HL-60/S4 treated with retinoic acid at 250 ng/mL for 4 days and 3 days (cell line): Measurements from ENCODE around the gene ATP6V0A1.
"Not testable (repeated sequence)": the region's sequence is repeated elsewhere in the genome, so short reads cannot be mapped to it uniquely, and the experiment has no call there.

Experiments used
- in situ Hi-C: fragments of 300-500 bp; cut with MboI; formaldehyde crosslinking; loops from 2 replicates; pipeline ENCODE4 v1.7.0; 2022; ENCODE audit warnings: low sequenced_read_pairs

The ATP6V0A1 gene

DNA sequence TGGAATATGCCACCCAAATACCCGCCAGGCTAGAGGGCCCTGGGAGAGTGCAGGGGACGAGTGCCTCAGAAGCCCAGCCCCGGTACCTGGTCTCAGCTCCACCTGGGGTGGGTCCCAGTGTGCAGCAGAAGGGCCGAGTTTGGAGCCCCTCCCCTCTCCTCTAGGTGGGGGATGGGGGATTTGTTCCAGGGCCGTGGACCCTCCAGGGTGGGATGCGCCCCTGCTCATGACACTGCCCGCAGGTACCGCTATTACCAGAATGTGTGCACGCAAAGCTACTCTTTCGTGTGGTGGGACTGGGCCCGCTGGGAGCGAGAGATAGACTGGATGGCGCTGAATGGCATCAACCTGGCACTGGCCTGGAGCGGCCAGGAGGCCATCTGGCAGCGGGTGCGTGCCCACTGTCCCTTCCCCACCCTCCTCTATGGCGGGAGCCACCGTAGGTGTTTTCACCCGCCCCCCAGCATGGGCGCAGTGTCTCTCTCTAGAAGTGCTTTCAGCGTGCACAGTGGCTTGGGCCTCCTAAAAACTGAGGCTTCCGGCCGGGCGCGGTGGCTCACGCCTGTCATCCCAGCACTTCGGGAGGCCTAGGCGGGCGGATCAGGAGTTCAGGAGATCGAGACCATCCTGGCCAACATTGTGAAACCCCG is 78.6 kb downstream of the ATP6V0A1 start:
- in situ Hi-C loops = no loop called here

DNA sequence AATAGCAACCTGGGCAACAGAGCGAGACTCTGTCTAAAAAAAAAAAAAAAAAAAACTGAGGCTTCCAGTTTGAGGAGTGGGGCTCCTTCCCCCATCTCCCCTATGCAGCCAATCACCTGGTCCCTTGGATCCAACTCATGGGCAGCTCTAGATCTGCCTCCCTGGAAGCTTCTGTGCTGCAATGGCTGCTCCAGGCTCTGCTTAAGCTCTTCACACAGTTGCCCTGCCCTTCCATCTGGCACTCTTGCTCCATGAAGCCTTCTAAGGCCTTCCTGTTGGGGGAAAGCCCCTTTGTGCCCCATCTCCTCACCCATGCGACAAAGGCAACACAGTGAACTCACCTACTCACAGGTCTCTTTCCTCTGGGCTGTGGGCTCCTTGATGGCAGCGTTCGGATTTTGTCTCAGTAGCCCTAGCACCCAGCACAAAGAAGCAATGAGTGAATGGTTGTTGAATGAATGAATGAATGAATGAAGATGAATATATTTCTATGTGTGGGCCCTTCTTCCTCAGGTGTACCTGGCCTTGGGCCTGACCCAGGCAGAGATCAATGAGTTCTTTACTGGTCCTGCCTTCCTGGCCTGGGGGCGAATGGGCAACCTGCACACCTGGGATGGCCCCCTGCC is 79.3 kb downstream of the ATP6V0A1 start:
- in situ Hi-C loops = no loop called here

DNA sequence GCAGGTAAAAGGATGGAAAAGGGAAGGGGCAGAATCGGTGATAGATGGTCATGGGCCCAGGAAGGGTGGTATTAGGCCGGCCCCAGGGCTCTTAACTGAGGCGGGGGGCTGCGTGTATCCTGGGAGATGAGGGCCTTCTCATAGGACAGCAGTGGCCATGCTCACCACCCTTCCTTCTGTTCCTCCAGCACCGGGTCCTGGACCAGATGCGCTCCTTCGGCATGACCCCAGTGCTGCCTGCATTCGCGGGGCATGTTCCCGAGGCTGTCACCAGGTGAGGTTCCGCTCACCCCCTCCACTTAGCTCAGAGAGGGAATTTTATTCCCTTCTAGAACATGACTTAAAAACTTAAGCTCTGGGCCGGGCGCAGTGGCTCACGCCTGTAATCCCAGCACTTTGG is 79.8 kb downstream of the ATP6V0A1 start:
- in situ Hi-C loops = no loop called here

DNA sequence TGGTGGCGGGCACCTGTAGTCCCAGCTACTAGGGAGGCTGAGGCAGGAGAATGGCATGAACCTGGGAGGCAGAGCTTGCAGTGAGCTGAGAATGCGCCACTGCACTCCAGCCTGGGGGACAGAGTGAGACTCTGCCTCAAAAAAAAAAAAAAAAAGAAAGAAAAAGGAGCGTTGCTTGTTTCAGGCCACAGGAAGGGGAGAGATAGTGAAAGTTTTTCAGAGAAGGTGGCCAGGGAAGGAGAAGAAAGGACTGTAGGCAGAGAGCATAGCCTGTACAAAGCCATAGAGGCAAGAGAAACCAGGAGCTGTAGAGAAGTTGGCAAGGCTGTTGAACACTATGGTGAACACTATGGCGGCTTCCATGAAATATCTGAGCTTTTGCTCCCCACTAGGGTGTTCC is 81.9 kb downstream of the ATP6V0A1 start:
- in situ Hi-C loops = not testable (repeated sequence)

DNA sequence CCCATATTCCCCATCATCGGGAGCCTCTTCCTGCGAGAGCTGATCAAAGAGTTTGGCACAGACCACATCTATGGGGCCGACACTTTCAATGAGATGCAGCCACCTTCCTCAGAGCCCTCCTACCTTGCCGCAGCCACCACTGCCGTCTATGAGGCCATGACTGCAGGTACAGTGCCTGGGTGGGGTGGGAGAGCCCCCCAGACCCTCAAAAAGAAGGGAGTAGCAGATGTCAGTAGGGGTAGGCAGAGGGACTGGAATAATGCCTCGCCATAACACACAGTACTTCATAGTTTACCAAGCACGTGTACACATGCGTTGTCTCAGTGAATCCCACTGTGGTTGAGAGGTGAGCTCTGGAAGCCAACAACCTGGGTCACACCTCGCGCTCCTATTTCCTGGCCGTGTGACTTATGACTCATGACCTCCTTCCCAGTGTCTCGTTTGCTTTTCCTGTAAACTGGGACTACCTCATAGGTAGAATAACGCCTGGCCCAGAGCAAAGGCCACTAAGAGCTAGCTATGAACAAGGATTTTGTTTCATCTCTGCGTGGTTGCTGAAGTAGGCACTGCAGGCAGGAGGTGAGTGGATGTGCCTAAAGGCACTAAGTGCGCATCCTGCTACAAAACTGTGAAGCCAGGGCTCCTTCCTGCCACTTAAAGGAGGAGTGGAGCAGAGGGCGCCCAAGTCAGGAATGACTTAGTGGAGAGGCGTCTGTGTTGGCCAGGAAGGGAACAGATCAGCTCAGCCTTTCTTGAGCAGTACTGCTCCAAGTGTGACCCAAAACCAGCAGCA is 82.6 kb downstream of the ATP6V0A1 start:
- in situ Hi-C loops = no loop called here

DNA sequence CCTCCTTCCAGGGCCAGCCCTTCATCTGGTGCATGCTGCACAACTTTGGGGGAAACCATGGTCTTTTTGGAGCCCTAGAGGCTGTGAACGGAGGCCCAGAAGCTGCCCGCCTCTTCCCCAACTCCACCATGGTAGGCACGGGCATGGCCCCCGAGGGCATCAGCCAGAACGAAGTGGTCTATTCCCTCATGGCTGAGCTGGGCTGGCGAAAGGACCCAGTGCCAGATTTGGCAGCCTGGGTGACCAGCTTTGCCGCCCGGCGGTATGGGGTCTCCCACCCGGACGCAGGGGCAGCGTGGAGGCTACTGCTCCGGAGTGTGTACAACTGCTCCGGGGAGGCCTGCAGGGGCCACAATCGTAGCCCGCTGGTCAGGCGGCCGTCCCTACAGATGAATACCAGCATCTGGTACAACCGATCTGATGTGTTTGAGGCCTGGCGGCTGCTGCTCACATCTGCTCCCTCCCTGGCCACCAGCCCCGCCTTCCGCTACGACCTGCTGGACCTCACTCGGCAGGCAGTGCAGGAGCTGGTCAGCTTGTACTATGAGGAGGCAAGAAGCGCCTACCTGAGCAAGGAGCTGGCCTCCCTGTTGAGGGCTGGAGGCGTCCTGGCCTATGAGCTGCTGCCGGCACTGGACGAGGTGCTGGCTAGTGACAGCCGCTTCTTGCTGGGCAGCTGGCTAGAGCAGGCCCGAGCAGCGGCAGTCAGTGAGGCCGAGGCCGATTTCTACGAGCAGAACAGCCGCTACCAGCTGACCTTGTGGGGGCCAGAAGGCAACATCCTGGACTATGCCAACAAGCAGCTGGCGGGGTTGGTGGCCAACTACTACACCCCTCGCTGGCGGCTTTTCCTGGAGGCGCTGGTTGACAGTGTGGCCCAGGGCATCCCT is 84.8 kb downstream of the ATP6V0A1 start:
- in situ Hi-C loops = no loop called here

DNA sequence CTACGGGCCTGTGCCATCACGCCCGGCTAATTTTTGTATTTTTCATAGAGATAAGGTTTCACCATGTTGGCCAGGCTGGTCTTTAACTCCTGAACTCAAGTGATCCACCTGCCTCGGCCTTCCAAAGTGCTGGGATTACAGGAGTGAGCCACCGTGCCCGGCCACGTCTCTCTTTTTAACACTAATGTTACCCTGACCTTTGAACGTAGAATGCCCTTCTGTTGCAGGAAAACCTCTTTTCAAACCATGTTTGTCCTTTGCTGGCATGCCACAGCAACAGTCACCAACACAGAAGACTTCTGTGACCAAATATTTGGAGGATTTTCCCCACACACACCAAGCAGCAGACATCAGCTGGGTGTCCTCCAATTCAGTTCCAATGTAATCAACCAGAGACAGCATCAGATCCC is 86.2 kb downstream of the ATP6V0A1 start:
- in situ Hi-C loops = no loop called here

DNA sequence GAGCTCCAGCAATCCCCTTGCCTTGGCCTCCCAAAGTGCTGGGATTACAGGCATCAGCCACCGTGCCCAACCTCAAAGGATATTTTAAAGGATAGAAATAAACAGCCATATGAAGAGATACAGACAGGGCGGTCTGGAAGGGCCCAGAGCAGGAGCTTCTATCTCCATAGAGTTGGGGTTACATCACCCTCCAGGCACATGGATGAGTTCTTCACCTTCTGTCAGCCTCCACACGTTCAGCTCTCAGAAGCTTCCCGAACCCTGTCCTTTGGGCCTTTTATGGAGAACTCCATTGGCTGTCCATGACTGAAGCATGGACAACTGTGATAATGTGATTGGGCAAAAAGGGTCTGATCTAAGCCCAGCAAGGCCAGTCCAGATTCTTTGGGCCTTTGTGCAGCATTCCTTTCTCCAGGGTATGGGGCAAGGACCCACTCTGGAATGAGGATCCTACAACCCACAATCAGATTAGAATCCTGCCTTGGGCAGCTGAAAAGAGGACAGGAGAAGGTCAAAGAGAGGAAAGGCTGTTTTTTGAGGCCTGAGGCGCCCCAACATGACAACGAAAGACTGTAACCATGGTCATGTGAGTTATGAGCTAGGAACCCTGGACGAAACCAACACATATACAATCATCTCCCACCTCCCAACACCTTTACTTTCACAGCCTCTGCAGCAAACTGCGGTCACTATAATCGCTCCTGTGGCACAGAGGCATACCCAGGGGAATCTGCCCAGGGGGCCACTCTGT is 87.3 kb downstream of the ATP6V0A1 start:
- in situ Hi-C loops = not testable (repeated sequence)

DNA sequence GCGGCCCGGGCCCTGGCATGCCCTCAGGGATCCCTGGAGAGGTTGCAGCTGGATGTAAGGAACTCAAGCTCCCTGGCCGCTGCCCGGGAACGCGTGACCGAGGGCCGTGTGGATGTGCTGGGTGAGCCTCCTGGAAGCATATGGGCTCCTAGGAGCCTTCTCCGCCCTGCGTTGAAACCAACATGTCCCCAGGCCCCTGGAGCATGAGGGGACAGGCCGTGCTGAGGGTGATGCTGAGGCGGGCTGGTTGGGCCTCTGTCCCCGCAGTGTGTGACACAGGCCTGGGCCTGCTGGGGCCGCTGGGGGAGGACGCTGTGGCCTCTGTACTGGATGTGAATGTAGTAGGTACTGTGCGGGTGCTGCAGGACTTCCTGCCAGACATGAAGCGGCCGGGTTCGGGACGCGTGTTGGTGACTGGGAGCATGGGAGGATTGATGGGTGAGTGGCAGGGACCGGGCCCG is 88.4 kb downstream of the ATP6V0A1 start:
- in situ Hi-C loops = no loop called here

DNA sequence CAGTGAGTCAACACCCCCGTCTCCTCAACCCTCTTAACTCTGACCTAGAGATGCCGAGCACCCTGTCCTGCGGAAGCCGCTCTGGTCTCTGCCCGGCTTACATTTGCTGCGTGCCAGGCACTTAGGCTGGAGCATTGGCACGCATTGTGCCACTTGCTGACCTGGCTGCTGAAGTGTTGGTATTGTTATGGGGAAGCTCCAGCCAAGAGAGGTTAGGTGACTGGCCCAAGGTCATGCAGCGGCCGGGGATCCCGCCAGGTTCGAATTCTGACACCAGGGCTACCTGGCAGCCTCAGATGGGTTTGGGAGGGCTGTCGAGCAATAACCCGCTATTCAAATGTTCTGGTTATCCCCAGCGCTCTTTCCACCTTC is 89.0 kb downstream of the ATP6V0A1 start:
- in situ Hi-C loops = no loop called here

DNA sequence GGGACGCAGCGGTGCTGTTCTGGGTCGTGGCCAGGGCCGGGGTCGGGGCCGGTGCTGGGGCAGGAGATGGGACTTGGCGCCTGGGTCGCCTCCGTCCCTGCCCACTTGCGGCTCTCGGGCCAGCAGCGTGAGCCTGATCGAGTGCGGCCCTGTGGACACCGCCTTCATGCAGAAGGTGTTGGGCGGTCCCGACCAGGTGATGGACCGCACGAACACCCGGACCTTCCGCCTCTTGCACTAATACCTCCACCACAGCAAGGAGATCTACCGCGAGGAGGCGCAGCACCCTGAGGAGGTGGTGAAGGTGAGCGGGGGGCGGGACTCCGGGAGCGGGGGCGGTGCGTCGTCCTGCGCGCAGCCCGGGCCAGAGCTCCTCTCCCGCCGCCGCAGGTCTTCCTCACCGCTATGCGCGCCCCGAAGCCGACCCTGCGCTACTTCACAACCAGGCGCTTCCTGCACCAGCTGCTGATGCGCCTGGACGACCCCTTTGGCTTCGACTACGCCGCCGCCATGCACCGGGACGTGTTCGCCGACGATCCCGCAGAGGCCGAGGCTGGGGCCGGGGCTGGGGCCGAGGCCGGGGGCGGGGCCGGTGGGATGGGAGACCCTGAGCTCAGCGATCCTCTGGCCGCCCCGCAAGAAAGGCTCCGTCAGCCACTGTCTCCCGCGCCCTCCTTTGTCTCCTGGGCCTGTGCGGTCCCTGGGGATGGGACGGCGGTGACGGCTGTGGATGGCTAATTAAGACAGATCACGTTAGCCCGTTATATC is 89.6 kb downstream of the ATP6V0A1 start:
- in situ Hi-C loops = no loop called here

DNA sequence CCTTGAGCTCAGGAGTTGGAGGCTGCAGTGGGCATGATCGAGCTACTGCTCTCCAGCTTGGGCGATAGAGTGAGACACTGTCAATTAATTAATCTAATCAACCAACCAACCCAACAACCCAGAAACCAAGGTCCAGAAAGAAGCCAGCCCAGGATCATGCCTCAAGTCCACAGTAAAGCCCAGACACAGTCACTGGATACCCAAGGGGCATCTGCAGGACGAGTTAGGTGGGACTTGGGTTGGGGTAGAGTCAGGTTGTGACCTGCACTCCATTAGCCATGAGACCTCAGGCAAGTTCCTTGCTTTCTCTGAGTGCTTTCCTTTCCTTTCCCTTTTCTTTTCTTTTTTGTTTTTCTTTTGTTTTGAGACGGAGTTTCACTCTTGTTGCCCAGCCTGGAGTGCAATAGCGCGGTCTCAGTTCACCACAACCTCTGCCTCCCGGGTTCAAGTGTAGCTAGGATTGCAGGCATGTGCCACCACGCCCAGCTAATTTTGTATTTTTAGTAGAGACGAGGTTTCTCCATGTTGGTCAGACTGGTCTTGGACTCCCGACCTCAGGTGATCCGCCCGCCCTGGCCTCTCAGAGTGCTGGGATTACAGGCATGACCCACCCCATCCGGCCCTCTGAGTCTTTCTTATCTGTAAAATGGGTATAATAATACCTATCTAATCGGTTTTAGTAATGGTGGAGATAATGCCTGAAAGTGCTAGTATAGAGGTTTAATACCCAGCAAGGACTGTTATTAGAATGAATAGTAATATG is 90.5 kb downstream of the ATP6V0A1 start:
- in situ Hi-C loops = no loop called here

DNA sequence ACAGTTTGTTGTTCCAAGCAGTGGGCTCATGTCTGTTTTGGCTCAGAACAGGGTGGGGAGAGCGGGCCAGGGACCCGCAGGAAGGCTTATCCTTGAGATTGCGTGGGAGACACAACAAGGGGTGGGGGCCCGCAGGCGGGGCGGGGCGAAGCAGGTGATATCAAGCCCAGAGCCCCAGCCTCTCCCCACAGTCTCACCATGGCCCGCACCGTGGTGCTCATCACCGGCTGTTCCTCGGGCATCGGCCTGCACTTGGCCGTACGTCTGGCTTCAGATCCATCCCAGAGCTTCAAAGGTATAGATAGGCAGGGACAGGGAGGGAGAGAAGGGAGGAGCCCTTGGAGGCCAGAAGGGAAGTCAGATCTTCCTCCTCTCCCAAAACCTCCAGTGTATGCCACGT is 94.1 kb downstream of the ATP6V0A1 start, which contains the start of gene HSD17B1:
HSD17B1 (plus strand) TSS at position 188 of the 400 bp plus-strand sequence; CDS start at position 199, 11 bp downstream.
- in situ Hi-C loops = not testable (repeated sequence)

DNA sequence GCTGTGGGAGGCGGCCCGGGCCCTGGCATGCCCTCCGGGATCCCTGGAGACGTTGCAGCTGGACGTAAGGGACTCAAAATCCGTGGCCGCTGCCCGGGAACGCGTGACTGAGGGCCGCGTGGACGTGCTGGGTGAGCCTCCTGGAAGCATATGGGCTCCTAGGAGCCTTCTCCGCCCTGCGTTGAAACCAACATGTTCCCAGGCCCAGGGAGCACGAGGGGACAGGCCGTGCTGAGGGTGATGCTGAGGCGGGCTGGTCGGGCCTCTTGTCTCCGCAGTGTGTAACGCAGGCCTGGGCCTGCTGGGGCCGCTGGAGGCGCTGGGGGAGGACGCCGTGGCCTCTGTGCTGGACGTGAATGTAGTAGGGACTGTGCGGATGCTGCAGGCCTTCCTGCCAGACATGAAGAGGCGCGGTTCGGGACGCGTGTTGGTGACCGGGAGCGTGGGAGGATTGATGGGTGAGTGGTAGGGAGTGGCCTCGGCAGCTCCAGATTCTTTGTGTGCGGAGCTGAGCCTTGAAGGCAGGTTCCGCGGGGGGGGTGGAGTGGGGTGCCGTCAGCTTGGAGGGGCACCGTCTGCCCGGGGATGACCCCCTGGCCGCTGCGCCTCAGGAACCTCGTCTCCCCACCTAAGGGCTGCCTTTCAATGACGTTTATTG is 94.6 kb downstream of the ATP6V0A1 start:
- in situ Hi-C loops = no loop called here

DNA sequence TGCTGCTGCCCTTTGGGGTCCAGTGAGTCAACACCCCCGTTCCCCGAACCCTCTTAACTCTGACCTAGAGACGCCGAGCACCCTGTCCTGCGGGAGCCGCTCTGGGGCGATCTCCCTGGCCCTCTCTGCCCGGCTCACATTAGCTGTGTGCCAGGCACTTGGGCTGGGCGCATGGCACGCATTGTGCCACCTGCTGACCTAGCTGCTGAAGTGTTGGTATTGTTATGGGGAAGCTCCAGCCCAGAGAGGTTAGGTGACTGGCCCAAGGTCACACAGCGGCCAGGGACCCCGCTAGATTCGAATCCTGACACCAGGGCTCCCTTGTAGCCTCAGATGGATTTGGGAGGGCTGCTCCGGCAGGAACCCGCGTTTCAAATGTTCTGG is 95.2 kb downstream of the ATP6V0A1 start:
- in situ Hi-C loops = no loop called here

DNA sequence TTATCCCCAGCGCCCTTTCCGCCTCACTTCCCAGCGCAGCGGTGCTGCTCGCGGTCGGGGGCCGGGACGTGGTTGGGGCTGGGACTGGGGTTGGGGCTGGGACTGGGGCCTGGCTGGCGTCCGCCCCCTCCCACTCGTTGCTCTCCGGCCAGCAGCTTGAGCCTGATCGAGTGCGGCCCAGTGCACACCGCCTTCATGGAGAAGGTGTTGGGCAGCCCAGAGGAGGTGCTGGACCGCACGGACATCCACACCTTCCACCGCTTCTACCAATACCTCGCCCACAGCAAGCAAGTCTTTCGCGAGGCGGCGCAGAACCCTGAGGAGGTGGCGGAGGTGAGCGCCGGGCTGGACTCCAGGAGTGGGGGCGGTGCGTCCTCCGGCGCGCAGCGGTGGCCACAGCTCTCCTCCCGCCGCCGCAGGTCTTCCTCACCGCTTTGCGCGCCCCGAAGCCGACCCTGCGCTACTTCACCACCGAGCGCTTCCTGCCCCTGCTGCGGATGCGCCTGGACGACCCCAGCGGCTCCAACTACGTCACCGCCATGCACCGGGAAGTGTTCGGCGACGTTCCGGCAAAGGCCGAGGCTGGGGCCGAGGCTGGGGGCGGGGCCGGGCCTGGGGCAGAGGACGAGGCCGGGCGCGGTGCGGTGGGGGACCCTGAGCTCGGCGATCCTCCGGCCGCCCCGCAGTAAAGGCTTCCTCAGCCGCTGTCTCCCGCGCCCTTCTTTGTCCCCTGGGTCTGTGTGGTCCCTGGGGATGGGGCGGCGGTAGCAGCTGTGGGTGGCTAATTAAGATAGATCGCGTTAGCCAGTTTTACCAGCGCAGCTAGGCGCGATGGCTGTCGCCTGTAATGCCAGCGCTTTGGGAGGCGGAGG is 95.8 kb downstream of the ATP6V0A1 start:
- in situ Hi-C loops = no loop called here

DNA sequence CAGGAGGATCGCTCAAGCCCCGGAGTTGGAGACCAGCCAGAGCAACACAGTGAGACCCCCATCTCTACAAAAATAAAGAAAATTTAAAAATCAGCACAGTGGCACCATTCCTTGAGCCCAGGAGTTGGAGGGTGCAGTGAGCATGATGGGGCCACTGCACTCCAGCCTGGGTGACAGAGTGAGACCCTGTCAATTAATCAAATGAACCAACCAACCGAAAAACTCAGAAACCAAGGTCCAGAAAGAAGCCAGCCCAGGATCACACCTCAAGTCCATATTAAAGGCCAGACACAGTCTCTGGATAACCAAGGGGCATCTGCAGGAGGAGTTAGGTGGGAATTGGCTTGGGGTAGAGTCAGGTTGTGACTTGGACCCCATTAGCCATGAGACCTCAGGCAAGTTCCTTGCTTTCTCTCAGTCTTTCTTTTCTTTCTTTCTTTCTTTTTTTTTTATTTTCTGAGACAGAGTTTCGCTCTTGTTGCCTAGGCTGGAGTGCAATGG is 96.5 kb downstream of the ATP6V0A1 start:
- in situ Hi-C loops = no loop called here
